Ammon's horn (tissue), 1 donor: ENCODE measurements around the gene ELOVL6.
"Not testable (repeated sequence)": the region's sequence is repeated elsewhere in the genome, so short reads cannot be mapped to it uniquely, and the experiment has no call there.

Experiments used
- DNase-seq: peaks from one replicate; pipeline ENCODE4 v3.0.0-alpha.2; 2016; ENCODE audit warnings: low spot score

Gene ELOVL6

GRCh38 chr4:110198435-110199416 lies at the start of gene ELOVL6:
TSS of gene ELOVL6 (minus strand) at chr4:110198615. CDS start at chr4:110198335, 280 bp downstream.
- DNase-seq: peak; percentile 82

GRCh38 chr4:110248100-110248499 lies 49.7 kb upstream of the ELOVL6 start:
- DNase-seq: peak; percentile 5

- no peak for DNase-seq
These were observed 49.2 kb upstream of the ELOVL6 start for GRCh38 chr4:110247591-110247990.

GRCh38 chr4:110245577-110245976 lies 47.2 kb upstream of the ELOVL6 start:
- no peak for DNase-seq

- DNase-seq: no peak
These were observed 37.9 kb upstream of the ELOVL6 start for GRCh38 chr4:110236324-110236723.

GRCh38 chr4:110233581-110233980 lies 35.2 kb upstream of the ELOVL6 start:
- DNase-seq: not testable (repeated sequence)

GRCh38 chr4:110231869-110232268 lies 33.5 kb upstream of the ELOVL6 start:
- DNase-seq: no peak

GRCh38 chr4:110229266-110229665 lies 30.9 kb upstream of the ELOVL6 start:
- no peak for DNase-seq

- no peak for DNase-seq
These were observed 26.4 kb upstream of the ELOVL6 start for GRCh38 chr4:110224812-110225211.

GRCh38 chr4:110224142-110224541 lies 25.7 kb upstream of the ELOVL6 start:
- no peak for DNase-seq

- DNase-seq: not testable (repeated sequence)
These were observed 20.5 kb upstream of the ELOVL6 start for GRCh38 chr4:110218935-110219334.

- not testable (repeated sequence) for DNase-seq
These were observed 18.8 kb upstream of the ELOVL6 start for GRCh38 chr4:110217181-110217580.

- no peak for DNase-seq
These were observed 17.7 kb upstream of the ELOVL6 start for GRCh38 chr4:110216129-110216528.

GRCh38 chr4:110211770-110212061 lies 13.3 kb upstream of the ELOVL6 start:
- no peak for DNase-seq

- peak; percentile 37 for DNase-seq
These were observed 12.8 kb upstream of the ELOVL6 start for GRCh38 chr4:110211007-110211769.

GRCh38 chr4:110208419-110208818 lies 10.0 kb upstream of the ELOVL6 start:
- no peak for DNase-seq

GRCh38 chr4:110207233-110207632 lies 8.8 kb upstream of the ELOVL6 start:
- DNase-seq: no peak

GRCh38 chr4:110202024-110202423 lies 3.6 kb upstream of the ELOVL6 start:
- no peak for DNase-seq

GRCh38 chr4:110201502-110201901 lies 3.1 kb upstream of the ELOVL6 start:
- no peak for DNase-seq

GRCh38 chr4:110200689-110201088 lies 2.3 kb upstream of the ELOVL6 start:
- DNase-seq: no peak

- peak; percentile 34 for DNase-seq
These were observed 373 bp downstream of the ELOVL6 start for GRCh38 chr4:110198049-110198434.

- peak; percentile 75 for DNase-seq
These were observed 829 bp downstream of the ELOVL6 start for GRCh38 chr4:110197529-110198042.
